Keratinocyte (primary cell): ENCODE measurements around the gene RNASEH2B. TPM values are rescaled to one million over a fixed set of nuclear protein-coding genes. Genes with fewer than 3 reads are reported as not detected.

Experiments
- DNase-seq: peaks from one replicate; pipeline ENCODE4 v3.0.0-alpha.2; 2011; ENCODE audit warnings: low read depth, missing footprints, low spot score
- FAIRE-seq: peaks from 2 replicates; lab custom pipeline; 2011; peaks lifted over from hg19 to GRCh38; lab: Jason Lieb, UNC
- H2AFZ ChIP-seq: 2 replicates; pipeline ENCODE4 v1.6.0; 2012; ENCODE audit warnings: low read length, control low read depth, inconsistent platforms; ENCODE audit not compliant: control insufficient read depth
- H3K27ac ChIP-seq: 2 replicates; pipeline ENCODE4 v1.5.1; 2011; ENCODE audit warnings: low read length; ENCODE audit not compliant: control insufficient read depth, insufficient read depth
- H3K27me3 ChIP-seq: 3 replicates; pipeline ENCODE4 v1.6.0; 2011; ENCODE audit warnings: low read length; ENCODE audit not compliant: control insufficient read depth, insufficient read depth; ENCODE audit errors: extremely low read depth
- H3K36me3 ChIP-seq, 2 experiments: 2 replicates in 1 of 2; 3 replicates in 1 of 2; pipeline ENCODE4 v1.5.1; 2011; ENCODE audit warnings: low read length in 2 of 2, mild to moderate bottlenecking in 1 of 2; ENCODE audit not compliant: control insufficient read depth in 2 of 2, insufficient read depth in 2 of 2; ENCODE audit errors: extremely low read depth in 1 of 2
- H3K4me1 ChIP-seq: 3 replicates; pipeline ENCODE4 v1.5.1; 2011; ENCODE audit warnings: low read length; ENCODE audit not compliant: control insufficient read depth, insufficient read depth; ENCODE audit errors: extremely low read depth
- H3K4me2 ChIP-seq: 3 replicates; pipeline ENCODE4 v1.6.0; 2011; ENCODE audit warnings: low read depth, low read length; ENCODE audit not compliant: control insufficient read depth, insufficient read depth; ENCODE audit errors: extremely low read depth
- H3K4me3 ChIP-seq, 3 experiments: fragments of 200-600 bp in 1 of 3; sonication (generic) in 1 of 3; 2 replicates in 2 of 3; 3 replicates in 1 of 3; pipeline ENCODE4 v1.5.1; 2011 to 2016; ENCODE audit warnings: low read length in 3 of 3, mild to moderate bottlenecking in 3 of 3, control low read depth in 2 of 3, inconsistent platforms in 1 of 3, low read depth in 1 of 3, mixed read lengths in 1 of 3, mixed run types in 1 of 3, moderate library complexity in 1 of 3; ENCODE audit not compliant: control insufficient read depth in 2 of 3, insufficient read depth in 2 of 3; ENCODE audit errors: extremely low read depth in 1 of 3
- H3K79me2 ChIP-seq: 2 replicates; pipeline ENCODE4 v1.6.0; 2012; ENCODE audit warnings: low read length; ENCODE audit not compliant: control insufficient read depth, insufficient read depth
- H3K9ac ChIP-seq: 3 replicates; pipeline ENCODE4 v1.6.0; 2011; ENCODE audit warnings: low read length; ENCODE audit not compliant: control insufficient read depth, insufficient read depth; ENCODE audit errors: extremely low read depth
- H3K9me1 ChIP-seq: 3 replicates; pipeline ENCODE4 v1.6.0; 2011; ENCODE audit warnings: low read length; ENCODE audit not compliant: control insufficient read depth, insufficient read depth; ENCODE audit errors: extremely low read depth
- H3K9me3 ChIP-seq: 2 replicates; pipeline ENCODE4 v1.5.1; 2012; ENCODE audit warnings: low read depth, low read length; ENCODE audit not compliant: control insufficient read depth
- H4K20me1 ChIP-seq: 3 replicates; pipeline ENCODE4 v1.6.0; 2011; ENCODE audit warnings: low read length; ENCODE audit not compliant: control insufficient read depth, insufficient read depth; ENCODE audit errors: extremely low read depth
- EZH2 ChIP-seq: IDR thresholded peaks from one replicate; pipeline ENCODE4 v1.6.1; 2012; ENCODE audit warnings: inconsistent platforms, mild to moderate bottlenecking, low read length, moderate library complexity
- dilution Hi-C: fragments of 300-500 bp; cut with MboI; formaldehyde crosslinking; loops from one replicate; pipeline ENCODE4 v1.7.0; 2020; ENCODE audit warnings: low sequenced_read_pairs; ENCODE audit not compliant: extremely low pct_ligation_motif_present
- polyA plus RNA-seq, 5 experiments: library from polyadenylated mRNA; depleted of rRNA in 3 of 5; stranded (reverse) in 3 of 5; stranded (forward) in 1 of 5; unstranded in 1 of 5; fragments of >200 nt; gene quantifications; 1 replicate in 1 of 5; 2 replicates in 3 of 5; 3 replicates in 1 of 5; pipeline versions ENCODE4 v1.2.1 to v1.2.3, GENCODE V29; 2011 to 2012; ENCODE audit warnings: missing spikeins in 2 of 5, low read depth in 1 of 5, low replicate concordance in 1 of 5
- TF ChIP-seq, protein P1 (sequence below), 3 experiments: IDR thresholded peaks in 1 of 3; conservative IDR thresholded peaks in 1 of 3; optimal IDR thresholded peaks in 1 of 3; 2 replicates in 2 of 3; 3 replicates in 1 of 3; pipeline versions ENCODE3 to v1.5.1; 2011; ENCODE audit warnings: low read length in 3 of 3, mild to moderate bottlenecking in 3 of 3, moderate library complexity in 2 of 3, control low read depth in 1 of 3, inconsistent platforms in 1 of 3; ENCODE audit not compliant: insufficient read depth in 2 of 3; ENCODE audit errors: extremely low read depth in 1 of 3

RNASEH2B gene
- polyA plus RNA-seq, 1 donor (not counting 4 experiments of a cell fraction or from before 2014, with no cell fraction given) = 26.1 TPM

GRCh38 chr13:50871405-50871804 is 38.2 kb upstream of the RNASEH2B start:
- H3K4me1 ChIP-seq = no peaks in the 10 kb centered on the region

GRCh38 chr13:50873467-50873866 is 36.1 kb upstream of the RNASEH2B start:
- Histone ChIP-seq H3K9ac (no peak overlapping the region), H3K4me3 (no peak overlapping the region), H3K79me2 (no peaks in the 10 kb centered on the region), H2AFZ (no peak overlapping the region), H3K27ac (no peak overlapping the region), H3K27me3 (no peaks in the 10 kb centered on the region), H4K20me1 (no peaks in the 10 kb centered on the region), H3K9me1 (no peaks in the 10 kb centered on the region), H3K9me3 (no peaks in the 10 kb centered on the region), H3K36me3 (no peaks in the 10 kb centered on the region), H3K4me1 (no peaks in the 10 kb centered on the region), H3K4me2 (no peak overlapping the region)
- dilution Hi-C loops = no loop called here
- FAIRE-seq (no peak), DNase-seq (no peak)
- TF ChIP-seq, protein P1, sequence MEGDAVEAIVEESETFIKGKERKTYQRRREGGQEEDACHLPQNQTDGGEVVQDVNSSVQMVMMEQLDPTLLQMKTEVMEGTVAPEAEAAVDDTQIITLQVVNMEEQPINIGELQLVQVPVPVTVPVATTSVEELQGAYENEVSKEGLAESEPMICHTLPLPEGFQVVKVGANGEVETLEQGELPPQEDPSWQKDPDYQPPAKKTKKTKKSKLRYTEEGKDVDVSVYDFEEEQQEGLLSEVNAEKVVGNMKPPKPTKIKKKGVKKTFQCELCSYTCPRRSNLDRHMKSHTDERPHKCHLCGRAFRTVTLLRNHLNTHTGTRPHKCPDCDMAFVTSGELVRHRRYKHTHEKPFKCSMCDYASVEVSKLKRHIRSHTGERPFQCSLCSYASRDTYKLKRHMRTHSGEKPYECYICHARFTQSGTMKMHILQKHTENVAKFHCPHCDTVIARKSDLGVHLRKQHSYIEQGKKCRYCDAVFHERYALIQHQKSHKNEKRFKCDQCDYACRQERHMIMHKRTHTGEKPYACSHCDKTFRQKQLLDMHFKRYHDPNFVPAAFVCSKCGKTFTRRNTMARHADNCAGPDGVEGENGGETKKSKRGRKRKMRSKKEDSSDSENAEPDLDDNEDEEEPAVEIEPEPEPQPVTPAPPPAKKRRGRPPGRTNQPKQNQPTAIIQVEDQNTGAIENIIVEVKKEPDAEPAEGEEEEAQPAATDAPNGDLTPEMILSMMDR (optimal IDR thresholded peaks at IDR 0.05 in 1 of 3, IDR thresholded peaks at IDR 0.05 in 1 of 3, conservative IDR thresholded peaks at IDR 0.05 in 1 of 3; ENCODE audit: extremely low read depth in 1 of 3, insufficient read depth in 2 of 3, low read length in 3 of 3) = no peak
- no peak for TF ChIP-seq EZH2

More at GRCh38 chr13:50871405-50871804, 38.2 kb upstream of the RNASEH2B start:
- FAIRE-seq (no peak), DNase-seq (no peak)
- no peak overlapping the region for H2AFZ ChIP-seq
- H3K36me3 ChIP-seq = no peaks in the 10 kb centered on the region
- H3K79me2 ChIP-seq = no peaks in the 10 kb centered on the region
- no peak overlapping the region for H3K27ac ChIP-seq
- no peak for TF ChIP-seq EZH2
- TF ChIP-seq, protein P1 (optimal IDR thresholded peaks at IDR 0.05 in 1 of 3, IDR thresholded peaks at IDR 0.05 in 1 of 3, conservative IDR thresholded peaks at IDR 0.05 in 1 of 3; ENCODE audit: extremely low read depth in 1 of 3, insufficient read depth in 2 of 3, low read length in 3 of 3) = no peak
- H3K9ac ChIP-seq = no peak overlapping the region
- dilution Hi-C loops = no loop called here
- H3K4me3 ChIP-seq = no peak overlapping the region
- H4K20me1 ChIP-seq = no peaks in the 10 kb centered on the region
- no peak overlapping the region for H3K4me2 ChIP-seq
- H3K9me1 ChIP-seq = no peaks in the 10 kb centered on the region
- H3K27me3 ChIP-seq = no peaks in the 10 kb centered on the region
- H3K9me3 ChIP-seq = no peaks in the 10 kb centered on the region
